Measurements from ENCODE around the gene TMEM235.
"Not testable (repeated sequence)": the region's sequence is repeated elsewhere in the genome, so short reads cannot be mapped to it uniquely, and the experiment has no call there.

TMEM235 gene

DNA sequence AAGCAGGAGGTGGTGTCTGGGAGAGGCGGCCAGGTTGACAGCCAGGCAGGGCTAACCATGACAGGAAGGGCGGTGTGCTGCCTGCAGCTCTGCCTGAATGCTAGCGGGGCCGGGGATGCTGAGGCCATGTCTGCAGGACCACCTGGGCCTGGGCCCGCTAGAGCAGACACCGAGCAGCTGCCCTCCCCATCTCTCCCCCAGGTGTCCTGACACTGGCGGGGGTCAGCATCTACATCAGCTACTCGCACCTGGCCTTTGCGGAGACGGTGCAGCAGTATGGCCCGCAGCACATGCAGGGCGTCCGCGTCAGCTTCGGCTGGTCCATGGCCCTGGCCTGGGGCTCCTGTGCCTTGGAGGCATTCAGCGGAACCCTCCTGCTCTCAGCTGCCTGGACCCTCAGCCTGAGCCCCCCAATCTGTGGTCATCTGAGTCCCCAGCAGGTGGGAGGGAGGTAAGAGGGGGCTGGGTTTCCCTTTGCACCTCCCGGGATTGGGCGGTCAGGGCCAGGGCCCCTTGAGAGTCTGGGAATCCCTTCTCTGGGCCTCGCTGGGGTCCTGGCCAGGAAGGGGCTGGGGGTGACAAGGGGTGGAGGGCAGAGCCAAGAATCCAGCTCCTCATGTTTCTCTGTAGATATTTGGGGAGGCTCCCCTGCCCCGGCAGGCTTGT, 7.5 kb downstream of the TMEM235 start:
- no peak for DNase-seq (ENCODE audit: low read depth)

DNA sequence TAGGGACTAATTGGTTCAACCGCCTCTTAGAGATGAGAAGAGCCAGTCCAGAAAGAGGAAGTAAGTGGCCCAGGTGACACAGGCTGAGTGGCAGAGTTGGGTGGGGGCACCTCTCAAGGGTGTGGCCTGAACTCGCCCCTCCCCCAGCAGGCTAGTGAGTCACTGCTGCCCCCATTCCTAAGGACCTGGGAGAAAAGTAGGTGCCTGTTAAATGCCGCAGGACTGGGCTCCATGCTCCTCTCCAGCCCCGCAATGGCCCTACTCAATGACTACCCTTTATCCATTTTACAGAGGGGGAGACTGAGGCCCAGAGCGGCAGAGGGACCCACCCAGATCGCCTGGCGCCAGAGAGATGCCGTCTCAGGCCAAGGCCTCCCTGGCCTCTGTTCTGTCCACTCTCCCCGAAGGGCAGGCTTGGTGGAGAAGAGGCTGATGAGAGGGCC, 8.1 kb downstream of the TMEM235 start:
- DNase-seq (ENCODE audit: low read depth), result no peak

DNA sequence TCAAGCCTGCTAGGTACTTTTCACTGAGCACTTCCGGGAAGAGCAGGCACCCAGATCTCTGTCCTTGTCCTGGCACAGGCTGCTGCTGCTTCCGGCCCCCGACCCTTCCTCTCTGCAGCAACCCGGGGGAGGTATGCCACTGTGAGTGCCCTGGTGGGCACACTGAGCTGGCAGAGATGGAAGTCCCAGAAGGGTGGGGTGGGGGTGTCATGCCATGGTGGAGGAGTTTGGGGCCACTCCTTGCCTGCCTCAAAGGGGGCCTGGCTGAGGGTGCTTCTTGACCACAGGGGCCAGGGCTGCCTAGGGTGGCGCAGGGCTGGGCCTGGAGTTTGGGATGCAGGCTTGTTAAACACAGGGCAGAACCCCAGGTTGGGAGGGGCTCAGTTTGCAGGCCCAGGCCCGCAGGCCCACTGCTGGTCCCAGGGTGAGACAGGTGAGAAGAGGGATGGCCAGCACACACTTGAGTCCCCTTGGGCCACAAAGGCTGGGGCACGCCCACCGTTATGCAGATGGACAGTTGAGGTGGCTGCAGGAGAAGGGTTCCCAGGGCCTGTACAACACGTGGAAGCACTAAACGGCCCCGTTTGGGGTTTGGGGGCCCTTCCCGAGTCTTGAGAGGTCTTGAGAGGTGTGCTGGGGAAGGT, 8.7 kb downstream of the TMEM235 start:
- no peak for DNase-seq (ENCODE audit: low read depth)

DNA sequence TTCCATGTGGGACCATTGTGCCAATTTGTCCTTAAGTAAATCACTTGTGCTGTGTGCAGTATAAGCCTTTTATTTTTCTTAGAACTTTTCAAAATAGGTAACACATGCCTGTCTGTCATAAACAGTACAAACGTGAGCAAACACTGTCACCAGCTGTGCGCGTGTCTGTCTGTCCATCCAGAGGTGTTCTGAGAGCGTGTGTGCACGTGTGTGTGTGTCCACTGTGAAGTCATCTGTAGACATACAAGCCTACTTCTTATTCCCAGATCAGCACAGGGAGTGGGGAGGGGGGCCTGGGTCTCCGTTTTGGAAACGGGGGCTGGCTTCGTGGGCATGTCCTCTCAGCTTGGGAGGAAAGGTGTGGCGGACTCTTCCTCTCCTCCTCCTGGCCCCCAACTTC, 9.4 kb downstream of the TMEM235 start:
- DNase-seq (ENCODE audit: low read depth), result no peak

DNA sequence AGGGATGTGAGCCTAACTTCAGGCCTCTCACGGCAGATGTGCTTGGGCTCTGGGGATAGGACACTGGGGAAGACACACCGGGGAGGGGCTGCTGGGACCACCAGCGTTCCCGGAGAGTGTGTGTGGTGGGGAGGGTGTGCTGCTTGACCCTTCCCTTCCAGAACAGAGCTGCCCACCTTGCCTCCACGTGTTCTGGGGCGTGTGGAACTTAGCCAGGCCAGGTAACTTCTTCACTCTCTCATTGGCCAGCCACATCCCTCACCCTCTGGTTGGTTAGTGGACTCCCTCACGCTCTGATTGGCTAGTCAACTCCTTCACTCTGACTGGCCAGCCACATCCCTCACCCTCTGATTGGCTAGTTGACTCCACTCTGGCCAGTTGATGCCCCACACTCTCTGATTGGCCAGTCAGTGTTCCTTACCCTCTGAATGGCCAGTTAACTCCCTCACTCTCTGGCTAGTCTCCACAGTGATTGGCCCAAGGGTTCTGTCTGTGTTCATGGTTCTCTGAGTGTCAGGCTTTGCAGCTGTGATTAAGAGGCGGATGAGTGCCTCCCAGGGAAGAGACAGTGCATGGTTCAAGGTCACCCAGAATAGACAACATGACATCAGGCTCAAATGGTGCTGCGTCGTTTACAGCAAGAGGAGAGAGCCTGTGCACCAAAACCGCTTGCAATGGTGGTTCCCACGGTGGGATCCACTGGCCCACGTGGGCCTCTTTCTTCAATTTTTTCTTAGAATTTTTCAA, 10.0 kb downstream of the TMEM235 start:
- DNase-seq (ENCODE audit: low read depth), result no peak

DNA sequence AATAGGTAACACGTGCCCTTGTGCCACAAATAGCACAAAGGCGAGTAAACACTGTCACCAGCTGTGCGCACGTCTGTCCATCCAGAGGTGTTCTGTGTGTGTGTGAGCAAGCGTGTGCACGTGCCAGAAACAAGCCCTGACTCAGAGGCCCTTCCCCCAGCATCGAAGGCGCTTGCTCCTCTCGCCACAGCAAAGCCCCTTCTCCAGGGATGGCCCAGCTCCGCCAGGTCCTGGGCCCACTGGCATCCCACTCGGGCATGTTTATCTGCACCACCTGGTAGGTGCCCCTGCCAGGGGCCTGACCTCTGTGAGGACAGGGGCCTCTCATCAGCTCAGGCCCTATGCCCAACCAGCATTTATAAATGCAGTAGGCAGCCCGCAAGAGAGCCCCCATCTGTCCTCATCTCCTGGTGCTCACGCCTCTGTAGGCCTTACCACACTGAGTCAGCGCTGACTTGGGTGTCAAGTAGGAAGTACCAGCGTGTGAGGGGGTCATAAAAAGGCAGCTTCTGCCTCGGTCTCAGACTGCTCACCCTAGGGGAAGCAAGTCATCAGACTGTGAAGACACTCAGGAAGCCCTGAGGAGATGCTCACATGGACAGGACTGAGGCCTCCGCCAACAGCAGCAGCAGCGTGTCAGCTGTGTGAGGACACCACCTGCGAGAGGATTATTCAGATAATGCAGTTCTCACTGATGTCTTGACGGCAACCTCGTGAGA, 10.8 kb downstream of the TMEM235 start:
- no peak for DNase-seq (ENCODE audit: low read depth)

DNA sequence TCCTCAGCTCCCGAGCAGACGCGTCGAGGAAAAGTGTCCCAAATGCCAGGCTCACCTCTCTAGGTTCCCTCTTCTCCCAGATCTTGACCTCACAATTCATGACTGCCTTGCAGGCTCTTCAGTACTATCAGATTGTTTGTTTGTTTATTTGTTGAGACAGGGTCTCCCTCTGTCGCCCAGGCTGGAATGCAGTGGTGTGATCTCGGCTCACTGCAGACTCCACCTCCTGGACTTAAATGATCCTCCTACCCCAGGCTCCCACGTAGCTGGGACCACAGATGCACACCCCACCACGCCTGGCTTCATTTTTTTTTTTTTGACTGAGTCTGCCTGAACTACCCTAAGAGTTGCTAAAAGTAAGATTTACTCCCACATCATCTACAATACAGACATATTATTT, 15.9 kb downstream of the TMEM235 start:
- DNase-seq (ENCODE audit: low read depth), result no peak

DNA sequence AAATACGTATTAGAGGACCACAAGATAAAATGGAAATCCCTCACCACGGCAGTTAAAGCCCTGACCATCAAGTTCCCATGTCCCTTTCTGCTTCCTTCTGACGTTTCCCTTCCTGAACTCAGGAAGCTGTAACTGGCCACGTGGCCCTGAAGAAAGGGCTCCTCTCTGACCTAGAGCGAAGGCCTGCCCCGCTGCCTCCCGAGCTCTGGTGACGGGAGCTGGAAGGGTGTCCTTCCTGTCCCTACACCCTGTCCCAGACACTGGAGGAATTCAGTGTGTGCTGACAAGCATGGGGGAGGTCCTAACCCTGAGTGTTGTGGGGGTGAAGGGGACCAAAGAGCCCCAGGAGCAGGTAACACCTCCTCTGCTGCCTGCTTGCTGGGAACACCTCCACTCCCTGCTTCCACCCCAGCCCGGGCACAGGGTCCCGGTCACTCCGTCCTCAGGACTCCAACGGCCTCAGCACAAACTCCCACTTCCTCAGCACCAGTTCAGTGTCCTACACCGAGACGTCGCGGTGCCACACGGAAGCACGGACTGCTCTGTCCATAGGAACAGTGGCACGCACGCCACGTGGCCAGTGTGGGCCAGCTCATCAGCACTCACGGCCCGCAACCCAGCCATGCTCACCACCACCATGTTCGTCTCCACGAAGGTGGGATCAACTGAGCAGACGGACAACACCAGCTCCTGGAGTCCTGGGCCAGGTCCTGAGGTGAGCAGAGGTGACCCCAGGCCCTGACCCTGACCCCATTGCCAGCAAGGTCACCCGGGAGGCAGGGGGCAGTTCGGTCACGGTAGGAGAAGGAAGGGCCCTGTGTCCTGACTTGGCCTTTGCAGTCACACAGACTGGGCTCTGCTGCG, 16.9 kb downstream of the TMEM235 start:
- no peak for DNase-seq (ENCODE audit: low read depth)

DNA sequence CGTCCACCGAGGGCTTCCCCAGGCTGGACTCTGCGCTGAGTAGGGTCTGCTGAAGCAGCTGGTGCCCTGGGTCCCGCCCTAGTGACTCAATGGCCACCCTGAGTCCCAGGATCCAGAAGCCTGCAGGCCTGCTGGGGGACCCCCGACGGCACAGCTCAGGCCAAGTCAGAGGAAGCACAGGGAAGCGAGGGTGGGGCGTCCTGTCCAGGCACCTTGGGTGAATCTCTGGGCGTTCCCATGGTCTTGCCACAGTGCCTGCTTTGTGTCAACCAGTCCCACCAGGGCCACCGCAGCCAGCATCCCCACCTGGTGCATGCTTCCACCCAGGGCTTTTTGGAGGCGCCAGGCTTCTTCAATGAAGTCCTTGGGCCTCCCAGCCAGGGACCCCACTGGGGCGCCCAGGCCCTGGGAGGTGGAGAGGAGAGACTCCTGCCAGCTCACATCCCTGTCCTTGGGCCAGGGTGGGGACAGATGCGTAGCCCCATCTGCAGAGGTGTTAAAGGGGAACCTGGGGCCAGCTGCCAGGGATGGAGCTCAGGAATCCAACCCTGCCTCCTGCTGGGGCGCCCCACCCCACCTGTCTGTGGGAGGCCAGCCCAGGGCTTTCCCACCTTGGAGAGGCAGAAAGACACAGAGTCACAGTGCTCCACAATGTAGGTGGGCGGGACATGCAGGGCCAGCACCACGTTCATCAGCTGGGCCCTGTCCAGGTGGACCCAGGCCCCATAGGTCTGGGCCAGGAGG, 17.8 kb downstream of the TMEM235 start:
- no peak for DNase-seq (ENCODE audit: low read depth)

DNA sequence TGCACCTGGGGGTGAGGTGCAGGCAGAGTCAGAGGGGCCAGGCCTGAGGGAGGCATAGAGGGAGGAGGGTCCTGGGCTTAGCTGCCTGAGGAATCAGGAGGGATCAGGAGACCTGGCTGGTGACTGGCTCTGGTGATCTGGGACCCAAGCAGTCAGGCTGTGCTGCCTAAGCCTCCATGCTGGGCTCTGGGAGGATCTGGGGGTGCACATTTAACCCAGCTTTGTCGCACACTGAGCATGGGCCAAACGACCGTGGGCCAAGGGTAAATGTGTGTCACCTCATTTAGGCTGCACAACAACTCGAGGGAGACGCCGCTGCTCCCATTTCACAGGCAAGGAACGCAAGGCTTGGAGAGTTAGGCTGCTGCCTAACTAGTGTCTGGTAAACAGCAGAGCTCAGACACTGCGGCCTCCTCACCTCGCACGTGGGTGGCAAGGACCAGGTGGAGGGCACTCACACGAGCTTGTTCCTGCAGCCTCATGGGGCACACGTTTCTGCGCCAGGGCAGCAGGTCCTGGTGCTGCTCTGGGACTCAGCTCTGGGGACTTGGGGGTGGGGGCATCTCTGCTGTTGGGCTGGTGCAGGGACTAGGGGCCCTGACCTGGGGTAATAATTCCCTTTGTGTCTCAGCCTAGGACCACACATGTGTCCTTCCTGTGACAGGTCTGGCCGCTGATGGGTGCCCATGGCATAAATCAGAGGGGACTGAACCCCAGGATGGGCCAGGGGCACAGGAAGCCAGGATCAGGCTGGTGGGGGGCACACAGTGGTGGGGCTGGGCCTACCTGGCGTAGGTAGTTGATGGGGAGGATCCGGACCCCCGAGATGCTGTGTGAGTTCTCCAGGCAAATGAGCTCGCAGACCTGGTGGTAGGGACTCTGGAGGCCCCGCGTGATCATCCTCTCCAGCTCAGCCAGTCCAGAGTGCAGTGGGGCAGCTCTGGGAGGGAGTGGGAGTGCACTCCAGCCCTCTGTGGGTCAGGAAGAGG, 18.7 kb downstream of the TMEM235 start:
- DNase-seq (ENCODE audit: low read depth), result no peak

DNA sequence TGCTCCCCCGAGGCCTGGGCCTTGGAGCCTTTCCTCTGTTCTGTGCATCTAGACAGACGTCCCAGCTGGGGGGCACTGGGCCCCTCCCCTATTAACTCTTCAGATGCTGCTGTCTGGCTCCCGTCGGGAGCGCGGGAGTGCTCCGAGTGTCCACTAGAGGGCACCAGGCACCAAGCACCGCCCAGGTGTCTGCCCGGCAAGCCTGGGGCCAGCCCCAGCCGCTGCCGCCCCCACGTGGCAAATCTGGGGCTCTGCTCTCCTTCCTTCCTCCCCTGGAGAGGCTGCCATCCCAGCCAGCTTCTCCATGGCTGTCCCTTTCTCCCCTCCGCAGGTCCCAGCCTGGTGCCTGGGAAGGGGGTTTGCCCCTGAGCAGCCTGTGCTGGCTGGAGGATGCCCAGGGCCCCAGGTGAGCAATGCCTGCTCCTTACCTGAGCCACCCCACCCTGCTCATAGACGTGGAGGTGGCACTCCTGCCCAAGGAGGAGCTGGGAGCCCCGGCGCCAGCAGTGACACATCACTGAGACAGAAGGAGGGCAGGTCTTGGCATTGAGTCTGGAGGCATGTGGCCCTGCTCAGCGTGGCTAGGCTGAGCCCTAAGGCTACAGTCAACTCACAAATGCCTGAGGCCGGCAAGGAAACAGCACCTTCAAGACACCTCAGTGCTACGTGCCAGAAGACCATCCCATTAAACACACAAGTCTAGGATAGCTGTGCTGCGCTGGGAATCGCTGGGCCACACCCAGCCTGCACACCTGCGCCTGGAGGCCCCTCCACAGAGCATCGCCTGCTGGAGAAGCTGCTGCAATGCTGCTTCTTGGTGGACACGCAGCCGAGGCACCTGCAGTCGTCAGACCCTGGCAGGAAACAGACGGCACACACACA, 19.7 kb downstream of the TMEM235 start:
- peak; percentile 82 for DNase-seq (ENCODE audit: low read depth)

DNA sequence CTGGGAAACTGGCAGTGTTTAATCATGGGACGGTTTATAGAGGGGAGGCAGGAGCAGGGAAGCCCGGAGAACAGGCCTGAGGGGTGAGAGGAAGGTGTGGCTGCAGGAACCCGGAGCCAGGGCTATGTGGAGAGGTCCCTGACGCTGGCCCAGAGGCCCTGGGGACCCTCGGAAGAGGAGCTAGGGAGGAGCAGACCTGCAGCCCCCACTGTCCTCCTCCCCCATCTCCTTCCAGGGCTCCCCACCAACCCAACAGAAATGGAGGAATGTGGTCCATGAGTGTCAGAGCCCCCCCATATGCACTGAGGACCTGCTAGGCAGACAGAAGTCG, 20.3 kb downstream of the TMEM235 start:
- DNase-seq (ENCODE audit: low read depth), result no peak

DNA sequence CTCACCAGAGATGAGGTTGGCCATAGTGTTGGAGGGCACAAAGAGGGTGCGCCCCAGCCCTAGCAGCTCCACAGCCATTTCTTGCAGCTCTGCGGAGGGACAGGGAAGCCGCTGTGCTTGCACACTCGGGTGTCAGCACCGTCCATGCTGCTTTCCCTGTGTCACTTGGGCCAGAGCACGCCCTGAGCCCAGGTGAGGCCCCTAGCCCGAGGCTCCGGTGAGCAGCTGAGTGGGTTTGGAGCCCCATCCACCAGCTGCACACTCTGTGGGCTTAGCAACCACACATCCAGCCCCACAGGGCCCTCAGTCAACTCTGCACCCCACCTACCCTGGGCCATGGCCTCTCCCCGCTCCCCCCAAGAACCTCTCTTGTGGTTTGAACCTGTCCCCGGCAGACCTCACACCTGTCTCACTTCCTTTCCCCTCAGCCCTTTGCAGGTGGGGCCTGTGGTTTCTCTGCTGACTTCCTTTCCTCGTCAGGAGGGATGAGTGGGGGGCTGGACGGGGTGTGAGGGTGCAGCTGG, 20.7 kb downstream of the TMEM235 start:
- DNase-seq (ENCODE audit: low read depth), result no peak

DNA sequence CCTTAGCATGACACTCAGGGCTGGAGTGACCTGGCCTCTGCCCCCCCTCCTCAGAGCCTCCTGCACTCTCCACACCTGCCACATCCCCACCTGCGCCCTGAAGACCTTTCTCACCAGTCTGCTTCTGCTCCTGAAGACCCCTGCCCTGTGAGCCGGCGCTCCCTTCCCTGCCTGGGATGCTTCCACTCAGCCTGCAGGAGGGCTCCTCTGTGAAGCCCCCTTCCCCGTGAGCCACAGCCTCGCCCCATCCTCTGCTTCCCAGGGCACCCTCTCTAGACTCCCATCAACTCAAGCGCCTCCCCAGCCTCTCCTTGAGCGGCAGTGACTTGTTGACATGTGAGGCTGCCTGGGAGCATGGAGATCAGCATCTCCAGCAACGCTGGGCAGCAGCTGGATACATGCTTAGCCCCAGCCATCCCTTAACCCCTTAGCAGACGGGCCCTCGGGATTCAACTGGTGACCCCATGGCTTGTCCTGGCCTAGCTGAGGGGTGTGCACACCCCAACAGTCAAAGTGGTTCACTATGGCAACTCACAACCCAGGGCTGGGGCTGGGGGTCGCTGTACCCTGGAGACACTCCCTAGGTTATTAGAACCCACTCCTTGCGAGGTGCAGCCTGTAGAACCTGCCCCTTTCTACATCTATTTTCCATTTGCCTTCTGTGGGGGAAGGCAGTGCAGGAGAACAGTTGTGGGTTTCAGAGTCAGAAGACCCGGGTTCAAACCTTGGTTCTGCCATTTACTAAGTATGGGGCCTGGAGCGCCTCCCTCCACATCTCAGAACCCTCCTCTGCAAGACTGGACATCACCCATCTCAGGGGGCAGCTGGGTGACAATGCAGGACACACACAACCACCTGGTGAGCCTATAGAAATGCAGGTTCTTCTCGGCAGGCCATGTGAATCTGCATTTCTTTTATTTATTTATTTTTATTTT, 21.5 kb downstream of the TMEM235 start:
- no peak for DNase-seq (ENCODE audit: low read depth)

DNA sequence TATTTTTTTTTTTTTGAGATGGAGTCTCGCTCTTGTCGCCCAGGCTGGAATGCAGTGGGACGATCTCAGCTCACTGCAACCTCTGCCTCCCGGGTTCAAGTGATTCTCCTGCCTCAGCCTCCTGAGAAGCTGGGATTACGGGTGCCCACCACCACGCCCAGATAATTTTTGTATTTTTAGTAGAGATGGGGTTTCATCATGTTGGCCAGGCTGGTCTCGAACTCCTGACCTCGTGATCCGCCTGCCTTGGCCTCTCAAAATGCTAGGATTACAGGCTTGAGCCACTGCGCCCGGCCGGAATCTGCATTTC, 22.2 kb downstream of the TMEM235 start:
- DNase-seq (ENCODE audit: low read depth), result not testable (repeated sequence)

DNA sequence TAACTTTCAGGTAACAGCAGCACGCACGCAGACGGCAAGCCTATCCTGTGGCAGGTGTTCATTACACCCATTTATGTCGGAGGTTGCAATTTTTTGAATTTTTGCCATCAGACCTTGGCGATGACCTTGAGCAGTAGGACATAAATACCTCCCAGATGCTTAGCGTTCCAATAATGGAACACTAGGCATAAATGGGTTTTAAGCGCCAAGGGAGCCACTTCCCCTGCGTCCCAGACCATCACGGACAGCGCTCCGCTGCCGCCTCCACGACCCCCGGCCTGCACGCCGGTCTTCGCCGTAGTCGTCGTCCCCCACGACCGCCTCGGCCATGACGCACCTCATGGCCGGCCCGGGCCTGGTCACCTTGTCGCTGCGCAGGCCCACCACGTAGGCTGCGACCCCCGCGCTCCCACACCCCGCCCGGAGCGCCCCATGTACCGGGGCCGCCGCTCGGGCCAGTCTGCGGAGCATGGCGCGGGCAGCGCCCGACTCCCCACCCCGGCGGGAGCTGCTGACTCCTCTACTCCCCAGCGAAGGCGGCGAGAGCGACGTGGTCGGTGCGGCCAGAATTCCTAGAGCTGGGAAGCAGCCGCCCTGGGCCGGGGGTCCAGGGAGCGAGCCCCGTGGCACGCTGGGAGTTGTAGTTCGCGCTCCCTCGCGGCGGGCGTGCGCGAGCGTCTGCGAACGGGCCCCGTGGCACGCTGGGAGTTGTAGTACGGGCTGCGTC, 22.7 kb downstream of the TMEM235 start:
- peak; percentile 78 for DNase-seq (ENCODE audit: low read depth)

Data from activated T-cell treated with anti-CD3 and anti-CD28 coated beads for 24 hours (primary cell).